Activated CD4-positive, alpha-beta T cell treated with anti-CD3 and anti-CD28 coated beads, Interleukin-2, Interleukin-4, amounts not matched to agents 100 ng/mL and 50 ng/mL, durations not matched to agents 16 hours and 8 hours (primary cell): Measurements from ENCODE around the gene NUDT8.
A peak's percentile ranks its signal among the peaks of the same experiment; 100 is the strongest.
"Not testable (repeated sequence)": the region's sequence is repeated elsewhere in the genome, so short reads cannot be mapped to it uniquely, and the experiment has no call there.

Source experiments
- DNase-seq: peaks from one replicate; pipeline ENCODE4 v3.0.0-alpha.2; 2020; ENCODE audit warnings: low spot score

The NUDT8 gene

DNA sequence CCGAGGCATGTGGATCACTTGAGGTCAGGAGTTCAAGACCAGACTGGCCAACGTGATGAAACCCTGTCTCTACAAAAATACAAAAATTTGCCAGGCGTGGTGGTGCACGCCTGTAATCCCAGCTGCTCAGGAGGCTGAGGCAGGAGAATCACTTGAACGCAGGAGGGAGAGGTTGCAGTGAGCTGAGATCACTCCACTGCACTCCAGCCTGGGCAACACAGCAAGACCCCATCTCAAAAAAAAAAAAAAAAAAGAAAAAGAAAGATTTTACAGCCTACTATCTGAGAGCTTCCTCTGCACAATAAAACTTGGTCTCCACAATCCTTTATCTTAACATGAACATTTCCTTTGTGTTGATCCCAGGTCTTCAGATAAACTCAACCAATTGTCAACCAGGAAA is 31.0 kb upstream of the NUDT8 start:
- DNase-seq: not testable (repeated sequence)

GRCh38 chr11:67659651-67660165 is 30.0 kb upstream of the NUDT8 start:
- not testable (repeated sequence) for DNase-seq

GRCh38 chr11:67657300-67657699 is 27.6 kb upstream of the NUDT8 start:
- DNase-seq: peak; percentile 48

DNA sequence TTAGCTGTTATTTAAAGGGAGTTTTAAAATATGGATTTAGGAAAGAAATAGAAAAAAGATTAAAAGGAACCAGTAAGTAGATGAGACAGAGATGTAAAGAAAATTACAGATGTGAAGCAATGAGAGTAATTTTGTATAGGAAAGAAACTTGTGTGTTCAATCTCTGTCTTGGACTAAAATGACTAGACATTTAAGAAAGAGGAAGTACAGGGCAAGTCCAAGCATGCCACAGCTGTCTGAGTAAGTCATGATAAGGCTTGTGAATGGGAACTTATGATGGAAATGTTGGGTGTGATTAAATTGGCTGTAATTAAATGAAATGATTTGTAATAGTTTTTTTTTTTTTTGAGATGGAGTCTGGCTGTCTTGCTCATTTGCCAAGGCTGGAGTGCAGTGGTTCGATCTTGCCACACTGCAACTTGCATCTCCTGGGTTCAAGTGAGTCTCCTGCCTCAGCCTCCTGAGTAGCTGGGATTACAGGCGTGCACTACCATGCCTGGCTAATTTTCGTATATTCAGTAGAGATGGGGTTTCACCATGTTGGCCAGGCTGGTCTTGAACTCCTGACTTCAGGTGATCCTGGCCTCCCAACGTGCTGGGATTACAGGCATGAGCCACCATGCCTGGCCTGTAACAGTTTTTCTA is 26.7 kb upstream of the NUDT8 start:
- DNase-seq: no peak

DNA sequence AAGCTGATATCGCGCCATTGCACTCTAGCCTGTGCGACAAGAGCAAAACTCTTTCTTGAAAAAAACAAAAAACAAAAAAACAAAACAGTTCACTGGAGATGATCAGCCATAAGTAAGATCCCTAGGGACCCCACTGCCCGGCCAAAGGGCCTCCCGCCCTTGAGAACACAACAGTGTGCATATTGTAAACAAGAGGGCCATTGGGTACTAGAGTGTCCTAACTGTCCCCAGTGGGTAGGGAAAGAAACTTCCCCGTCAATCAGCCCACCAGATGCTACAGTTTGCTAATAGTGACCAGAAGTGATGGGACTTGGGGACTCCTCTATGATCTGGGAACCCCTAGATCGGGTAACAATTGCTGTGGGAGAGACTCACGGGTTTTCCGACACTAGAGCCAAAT is 24.5 kb upstream of the NUDT8 start:
- no peak for DNase-seq

DNA sequence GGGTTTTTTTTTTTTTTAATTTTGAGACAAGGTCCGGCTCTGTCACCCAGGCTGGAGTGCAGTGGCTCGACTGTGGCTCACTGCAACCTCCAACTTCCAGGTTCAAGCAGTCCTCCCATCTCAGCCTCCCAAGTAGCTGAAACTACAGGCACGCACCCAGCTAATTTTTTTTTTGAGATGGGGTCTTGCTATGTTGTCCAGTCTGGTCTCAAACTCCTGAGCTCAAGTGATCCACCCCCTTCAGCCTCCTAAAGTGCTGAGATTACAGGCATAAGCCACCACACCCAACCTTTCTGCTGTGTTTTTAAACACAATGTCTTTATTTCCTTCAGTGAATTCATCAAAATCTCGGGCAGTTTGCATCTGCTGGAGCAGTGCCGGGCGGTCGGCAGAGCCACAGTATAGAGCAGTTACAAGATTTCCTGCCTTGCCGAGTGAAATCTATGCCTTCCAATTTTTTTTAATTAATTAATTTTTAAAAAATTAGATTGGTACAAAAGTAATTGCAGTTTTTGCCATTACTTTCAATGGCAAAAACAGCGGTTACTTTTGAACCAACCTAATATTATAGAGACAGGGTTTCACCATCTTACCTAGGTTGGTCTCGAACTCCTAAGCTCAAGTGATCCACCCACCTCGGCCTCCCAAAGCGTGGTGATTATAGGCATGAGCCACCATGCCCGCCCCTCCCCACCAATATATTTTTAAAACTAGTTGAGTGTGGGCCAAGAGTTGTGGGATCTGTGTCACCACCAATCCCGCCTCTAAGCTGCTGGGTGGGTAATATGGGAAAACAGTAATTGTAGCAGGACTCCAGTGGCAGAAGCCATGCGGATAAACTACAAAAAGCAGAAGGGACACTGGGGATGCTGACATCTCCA is 23.5 kb upstream of the NUDT8 start:
- no peak for DNase-seq

DNA sequence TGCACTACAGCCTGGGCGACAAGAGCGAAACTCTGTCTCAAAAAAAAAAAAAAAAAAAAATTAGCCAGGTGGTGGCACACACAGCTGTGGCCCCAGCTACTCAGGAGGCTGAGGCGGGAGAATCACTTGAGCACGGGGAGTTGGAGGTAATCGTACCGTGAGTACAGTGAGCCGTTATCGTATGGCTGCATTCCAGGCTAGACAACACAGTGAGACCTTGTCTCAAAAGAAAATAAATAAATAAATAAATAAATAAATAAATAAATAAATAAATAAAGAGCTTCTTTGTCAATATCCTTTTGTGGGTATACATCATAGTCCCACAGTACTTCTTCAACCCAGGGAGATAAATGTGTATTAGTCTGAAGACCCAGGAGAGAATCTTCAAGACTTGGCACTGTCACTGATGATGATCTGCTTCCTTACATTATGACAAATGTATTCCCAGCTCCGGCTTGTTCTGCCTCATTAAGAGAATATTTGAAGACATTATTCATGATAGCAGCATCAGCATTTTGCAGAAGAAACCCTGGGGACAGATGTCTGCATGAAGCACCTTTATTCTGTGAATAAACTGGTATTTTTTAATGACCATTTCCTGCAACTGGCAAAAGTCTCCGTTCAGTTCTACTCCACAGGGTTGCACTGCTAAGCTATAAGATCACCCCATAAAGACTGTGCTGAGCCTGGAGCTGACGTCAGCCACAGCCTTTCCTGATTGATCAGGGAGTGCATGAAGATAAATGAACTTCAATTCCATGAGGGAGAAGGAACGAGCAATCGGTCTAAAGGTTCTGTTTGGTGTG is 22.4 kb upstream of the NUDT8 start:
- no peak for DNase-seq

DNA sequence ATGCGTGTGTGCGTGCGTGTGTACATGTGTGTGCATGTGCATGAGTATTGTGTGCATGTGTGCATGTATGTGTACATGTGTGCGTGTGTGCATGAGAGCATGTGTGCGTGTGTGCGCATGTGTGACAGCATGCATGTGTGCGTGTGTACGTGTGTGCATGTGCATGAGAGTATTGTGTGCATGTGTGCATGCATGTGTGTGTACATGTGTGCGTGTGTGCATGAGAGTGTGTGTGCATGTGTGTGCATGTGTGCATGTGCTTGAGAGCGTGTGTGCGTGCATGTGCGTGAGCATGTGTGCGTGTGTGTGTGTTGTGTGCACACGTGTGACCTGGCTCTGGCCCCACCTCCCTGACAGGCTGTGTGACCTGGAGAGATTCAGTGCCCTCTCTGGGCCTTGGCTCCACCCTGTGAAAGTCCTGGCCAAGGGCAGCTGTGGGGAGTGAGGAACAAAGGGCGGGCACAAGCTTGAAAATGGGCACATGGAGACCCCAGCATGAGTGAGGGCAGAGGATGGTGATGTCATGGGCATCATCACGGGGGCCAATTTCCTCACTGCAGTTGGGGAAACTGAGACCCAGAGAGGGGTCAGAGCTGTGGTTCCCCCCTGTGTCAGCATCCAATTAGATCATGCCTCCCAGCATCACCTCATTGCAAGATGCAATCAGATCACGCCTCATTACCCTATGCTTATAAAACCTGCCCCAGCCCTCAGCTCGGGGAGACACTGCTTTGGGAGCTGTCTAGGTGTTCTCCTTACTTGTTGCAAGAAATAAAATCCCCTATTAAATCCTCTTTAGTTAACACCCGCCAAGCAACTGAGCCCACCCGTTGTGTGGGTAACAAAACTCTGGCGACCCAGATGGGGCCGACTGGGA is 20.1 kb upstream of the NUDT8 start:
- DNase-seq: peak; percentile 14

DNA sequence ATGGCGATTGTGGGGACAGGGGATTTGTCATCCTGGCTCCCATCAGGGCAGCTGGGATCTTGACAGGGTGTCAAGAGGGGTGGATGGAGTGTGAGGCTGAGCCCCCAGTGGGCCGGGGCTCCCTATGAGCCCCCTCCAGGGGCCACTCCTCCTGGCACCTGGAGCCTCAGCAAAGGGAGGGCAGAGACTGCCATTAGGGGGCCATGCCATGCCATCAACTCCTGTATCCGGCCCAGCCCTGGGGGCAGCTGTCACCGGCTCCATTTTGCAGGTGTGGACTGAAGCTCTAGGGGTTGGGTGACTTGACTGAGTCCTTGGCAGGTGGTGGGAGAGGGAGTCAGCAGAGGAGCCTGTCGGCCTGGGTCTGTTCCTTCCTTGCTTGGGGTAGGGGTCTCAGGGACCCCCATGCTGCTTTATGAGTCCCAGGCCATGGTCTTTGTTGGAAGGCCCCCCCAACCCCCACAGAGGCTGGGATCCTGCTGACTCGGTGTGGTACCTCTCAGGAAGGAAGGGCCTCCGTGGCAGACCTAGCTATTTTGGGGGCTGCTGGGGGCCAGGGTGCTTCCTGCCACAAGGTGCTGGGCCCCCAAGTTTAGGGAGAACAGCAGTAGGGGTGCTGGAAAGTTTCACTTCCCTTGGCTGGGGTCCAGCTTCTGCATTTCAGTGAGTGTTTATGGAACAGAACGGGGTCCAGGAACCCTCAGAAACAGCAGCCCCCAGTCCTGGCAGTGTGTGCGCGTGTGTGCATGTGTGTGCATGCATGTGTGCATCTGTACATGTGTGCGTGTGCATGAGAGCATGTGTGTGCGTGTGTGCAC is 19.3 kb upstream of the NUDT8 start:
- DNase-seq: no peak

DNA sequence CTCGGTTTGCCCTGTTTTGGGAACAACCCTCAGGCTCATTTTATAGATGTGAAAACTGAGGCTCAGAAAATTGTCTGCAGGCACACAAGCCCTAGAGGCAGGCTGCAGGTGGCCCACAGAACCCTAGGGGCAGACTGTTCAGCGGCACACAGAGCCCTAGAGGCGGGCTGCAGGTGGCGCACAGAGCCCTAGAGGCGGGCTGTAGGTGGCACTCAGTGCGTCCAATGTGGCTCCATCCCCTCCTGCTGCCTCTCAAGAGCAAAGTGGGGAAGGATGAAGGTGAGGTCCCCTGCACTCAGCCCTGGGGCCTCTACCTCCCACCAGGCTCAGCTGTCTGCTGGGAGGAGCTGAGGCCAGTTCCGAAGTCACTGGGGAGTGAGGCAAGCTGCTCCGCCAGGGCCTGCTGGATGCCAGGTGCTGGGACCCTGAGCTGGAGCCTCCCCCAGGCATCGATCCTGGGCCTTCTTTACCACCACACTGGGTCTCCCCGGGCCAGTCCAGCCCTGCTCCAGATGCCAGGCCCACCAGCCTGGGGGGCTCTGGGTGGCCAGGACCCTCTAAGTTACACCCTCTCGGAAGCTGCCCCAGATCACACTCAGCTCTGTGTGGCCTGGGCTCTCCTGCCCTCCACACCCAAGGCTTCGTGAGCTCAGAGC is 18.5 kb upstream of the NUDT8 start:
- peak; percentile 60 for DNase-seq

DNA sequence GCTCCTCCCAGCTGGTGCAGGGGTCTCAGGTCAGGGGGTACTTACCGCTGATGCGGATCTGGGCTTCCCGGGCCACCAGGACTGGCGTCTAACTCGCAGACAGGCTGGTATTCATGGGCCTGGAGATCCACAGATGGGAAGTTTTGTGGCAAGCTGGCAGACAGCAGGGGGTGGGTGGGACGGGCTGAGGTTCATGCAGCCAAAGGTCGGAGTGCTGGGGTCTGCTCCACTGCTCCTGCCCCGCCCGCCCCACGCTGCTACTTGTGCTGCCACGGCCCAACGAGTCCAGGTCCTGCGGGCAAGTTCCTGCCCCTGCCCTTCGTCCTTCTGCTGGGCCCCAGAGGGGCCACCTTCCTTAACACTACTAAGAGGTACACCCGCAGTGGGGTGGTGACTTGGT is 17.7 kb upstream of the NUDT8 start:
- DNase-seq: no peak

DNA sequence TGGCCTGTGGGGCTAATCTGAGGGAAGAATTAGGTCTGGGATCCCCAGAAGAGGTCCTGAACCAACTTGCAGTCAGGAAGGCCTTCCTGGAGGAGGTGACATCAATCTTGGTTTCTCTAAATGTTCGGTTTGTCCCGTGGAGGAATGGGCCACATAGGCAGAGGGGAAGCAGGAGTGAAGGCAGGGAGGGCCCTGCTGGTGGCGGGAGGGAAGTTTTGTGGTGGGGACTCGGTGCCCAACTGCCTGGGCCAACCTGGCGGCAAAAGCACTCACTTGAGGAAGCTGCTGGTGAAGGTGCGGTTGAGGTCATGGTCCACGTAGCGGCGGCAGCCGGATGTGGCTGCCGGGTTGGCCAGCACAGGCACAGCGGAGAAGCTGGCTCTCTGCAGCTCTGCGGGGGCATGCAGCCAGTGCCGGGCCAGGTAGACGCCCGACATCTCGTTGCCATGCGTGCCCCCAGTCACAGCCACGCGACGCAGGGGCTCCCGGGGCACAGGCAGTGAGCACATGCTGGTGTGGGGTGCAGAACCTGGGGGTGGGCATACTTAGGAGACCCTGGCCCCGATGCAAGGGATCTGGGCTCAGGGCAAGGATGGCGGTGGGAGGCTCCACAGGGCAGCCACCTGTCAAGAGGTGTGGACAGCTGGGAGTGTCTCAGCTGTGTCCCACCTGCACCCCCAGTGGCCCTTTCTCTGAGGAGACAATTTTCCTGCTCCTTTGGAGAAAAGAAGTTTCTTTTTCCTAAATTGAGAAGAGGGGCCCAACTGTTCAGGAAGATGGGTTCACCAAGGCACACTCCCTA is 17.0 kb upstream of the NUDT8 start:
- peak; percentile 64 for DNase-seq

DNA sequence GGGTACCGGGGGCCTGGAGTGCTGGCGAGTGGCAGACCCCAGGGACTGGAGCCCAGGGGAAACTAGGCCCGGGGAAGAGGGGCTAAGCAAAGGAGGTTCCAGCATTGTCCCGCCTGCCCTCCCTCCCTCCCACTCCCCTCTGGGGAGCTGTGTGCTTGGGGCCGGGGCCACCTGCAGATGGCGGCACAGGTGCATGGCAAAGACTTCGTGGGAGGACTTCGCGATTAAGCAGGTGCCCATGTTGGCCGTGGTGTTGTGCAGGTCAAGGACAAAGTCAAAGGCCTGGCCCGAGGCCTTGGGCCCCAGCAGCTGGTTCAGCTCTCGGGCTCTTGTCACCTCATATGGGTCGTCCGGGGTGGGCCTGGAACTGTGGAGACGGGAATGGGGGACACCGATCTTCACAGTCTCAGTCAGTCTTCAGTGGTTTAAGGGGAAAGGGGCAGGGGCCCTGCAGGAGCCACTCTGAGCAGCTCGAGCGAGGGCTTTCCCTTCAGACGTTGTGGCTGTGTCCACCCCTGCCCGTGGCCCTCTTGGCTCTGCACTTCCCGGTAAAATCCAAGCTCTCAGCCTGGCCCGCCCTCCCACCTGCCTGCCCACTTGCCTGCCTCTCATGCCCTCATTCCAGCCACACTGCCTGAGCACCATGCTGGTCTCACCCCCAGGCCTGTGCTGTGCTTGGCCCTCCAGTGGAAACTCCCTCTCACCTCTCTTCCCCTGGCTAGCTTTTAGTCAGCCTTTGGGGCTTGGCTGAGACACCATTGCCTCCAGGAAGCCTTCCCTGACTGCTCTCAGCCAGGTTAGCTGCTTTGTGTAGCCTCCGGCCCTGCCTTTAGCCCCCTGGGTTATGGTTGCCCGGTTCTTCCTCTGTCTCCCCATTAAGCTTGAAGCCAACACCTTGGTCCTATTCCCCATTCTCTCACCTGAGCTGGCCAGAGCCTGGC is 16.1 kb upstream of the NUDT8 start:
- no peak for DNase-seq

- DNase-seq: no peak
Observed at GRCh38 chr11:67644472-67645418, 15.0 kb upstream of the NUDT8 start.

GRCh38 chr11:67644042-67644441 is 14.3 kb upstream of the NUDT8 start:
- no peak for DNase-seq

GRCh38 chr11:67642173-67643120 is 12.7 kb upstream of the NUDT8 start:
- DNase-seq: no peak
